WI38 (cell line): ENCODE measurements around the gene DPYD.

ENCODE experiments used
- H3K4me3 ChIP-seq: 2 replicates; pipeline ENCODE4 v1.5.1; 2011; ENCODE audit warnings: low read depth, mild to moderate bottlenecking, control low read depth, low read length
- TF ChIP-seq, protein P1 (sequence below): IDR thresholded peaks from 2 replicates; pipeline ENCODE4 v1.5.1; 2012; ENCODE audit warnings: low read depth, mild to moderate bottlenecking, control low read depth, low read length

DPYD gene

DNA sequence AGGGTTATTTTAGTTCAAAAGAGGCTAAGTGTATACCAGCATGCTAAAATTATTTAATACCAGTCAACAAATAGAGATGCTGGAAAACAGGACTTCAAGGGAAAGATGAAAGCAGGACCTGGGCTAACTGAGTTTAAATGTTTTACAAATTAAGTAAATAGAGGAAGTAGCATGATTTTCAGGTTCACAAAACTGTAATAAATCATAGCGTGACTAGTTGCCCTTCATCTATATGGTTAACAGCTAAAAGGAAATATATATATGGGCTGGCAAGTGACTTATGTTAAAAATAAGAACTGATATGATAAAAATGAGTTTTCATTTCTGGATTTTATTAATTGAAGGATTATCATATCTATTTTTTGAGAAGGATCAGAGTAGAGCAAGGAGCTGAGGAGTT is 25.6 kb downstream of the DPYD start:
- TF ChIP-seq, protein P1, sequence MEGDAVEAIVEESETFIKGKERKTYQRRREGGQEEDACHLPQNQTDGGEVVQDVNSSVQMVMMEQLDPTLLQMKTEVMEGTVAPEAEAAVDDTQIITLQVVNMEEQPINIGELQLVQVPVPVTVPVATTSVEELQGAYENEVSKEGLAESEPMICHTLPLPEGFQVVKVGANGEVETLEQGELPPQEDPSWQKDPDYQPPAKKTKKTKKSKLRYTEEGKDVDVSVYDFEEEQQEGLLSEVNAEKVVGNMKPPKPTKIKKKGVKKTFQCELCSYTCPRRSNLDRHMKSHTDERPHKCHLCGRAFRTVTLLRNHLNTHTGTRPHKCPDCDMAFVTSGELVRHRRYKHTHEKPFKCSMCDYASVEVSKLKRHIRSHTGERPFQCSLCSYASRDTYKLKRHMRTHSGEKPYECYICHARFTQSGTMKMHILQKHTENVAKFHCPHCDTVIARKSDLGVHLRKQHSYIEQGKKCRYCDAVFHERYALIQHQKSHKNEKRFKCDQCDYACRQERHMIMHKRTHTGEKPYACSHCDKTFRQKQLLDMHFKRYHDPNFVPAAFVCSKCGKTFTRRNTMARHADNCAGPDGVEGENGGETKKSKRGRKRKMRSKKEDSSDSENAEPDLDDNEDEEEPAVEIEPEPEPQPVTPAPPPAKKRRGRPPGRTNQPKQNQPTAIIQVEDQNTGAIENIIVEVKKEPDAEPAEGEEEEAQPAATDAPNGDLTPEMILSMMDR: no peak
- no peak overlapping the region for H3K4me3 ChIP-seq

DNA sequence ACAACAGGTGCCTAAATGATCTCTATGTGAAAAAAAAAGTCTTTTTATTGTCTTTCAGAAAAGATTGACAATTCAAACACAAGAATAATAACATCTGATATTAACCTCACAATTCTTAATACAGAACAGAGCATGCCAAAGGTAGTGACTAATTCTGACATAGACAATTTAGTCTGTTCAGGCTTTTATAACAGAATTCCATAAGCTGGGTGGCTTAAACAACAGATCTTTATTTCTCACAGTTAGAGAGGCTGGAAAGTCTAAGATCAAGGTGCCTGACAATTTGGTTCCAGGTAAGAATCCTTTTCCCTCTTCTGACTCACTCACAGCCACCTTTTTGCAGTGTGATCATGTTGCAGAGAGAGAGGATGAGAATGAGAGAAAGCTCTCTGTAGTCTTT is 27.0 kb downstream of the DPYD start:
- H3K4me3 ChIP-seq: no peak overlapping the region
- TF ChIP-seq, protein P1: no peak

DNA sequence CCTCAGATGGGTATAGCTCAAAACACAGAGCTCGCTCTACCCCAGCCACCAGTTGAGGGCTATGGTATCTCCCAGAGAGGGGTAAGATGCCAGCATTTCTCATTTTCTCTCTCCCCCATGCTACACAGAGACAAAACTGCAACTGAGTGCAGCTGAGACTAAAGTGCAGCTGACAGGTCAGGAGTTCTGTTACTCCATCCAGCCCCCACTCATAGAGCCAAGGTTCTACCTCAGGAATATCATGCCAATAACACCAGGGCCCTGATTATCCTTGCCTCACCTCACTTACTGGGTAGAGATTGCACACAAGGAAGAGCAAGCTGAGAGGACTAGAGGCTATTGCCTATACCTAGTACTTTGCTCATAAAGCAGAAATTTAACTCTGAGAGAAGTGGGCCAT is 34.6 kb downstream of the DPYD start:
- H3K4me3 ChIP-seq: no peak overlapping the region
- TF ChIP-seq, protein P1: no peak

DNA sequence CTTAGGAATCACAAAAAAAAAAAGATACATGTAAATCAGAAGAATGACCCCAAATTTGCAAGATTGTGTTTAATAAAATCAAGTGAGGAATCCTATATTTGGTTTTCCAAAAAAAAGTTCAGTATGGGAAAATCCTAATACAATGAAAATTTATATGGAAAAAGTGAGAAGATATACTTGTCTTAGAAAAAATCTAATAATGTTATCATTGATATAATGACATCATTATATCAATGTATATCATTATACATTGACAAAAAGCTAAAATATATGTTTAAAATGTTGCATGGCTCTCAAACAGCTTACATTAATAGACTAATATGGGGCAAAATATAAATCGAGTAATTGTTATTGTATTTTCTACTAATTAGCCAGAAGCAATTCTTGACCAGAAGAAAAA is 37.0 kb downstream of the DPYD start:
- H3K4me3 ChIP-seq: no peak overlapping the region
- TF ChIP-seq, protein P1: no peak

DNA sequence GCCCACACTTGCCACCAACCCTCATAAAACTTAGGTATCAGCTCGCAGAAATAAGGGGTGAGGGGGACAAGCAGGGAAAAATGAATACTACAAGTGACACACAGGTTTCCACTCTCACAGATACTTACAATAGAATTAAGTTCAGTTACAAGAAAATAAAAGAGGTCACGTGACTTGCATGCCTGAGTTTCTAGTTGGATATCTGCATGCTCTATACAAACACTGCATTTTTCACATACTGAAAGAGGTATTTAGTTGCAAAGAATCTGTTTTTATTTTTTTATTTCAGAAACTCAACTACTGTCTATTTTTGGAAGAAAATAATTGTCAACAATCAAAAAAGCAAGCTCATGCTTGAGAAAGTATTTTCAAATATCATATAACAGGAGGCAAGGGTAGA is 43.5 kb downstream of the DPYD start:
- no peak overlapping the region for H3K4me3 ChIP-seq
- TF ChIP-seq, protein P1: no peak

DNA sequence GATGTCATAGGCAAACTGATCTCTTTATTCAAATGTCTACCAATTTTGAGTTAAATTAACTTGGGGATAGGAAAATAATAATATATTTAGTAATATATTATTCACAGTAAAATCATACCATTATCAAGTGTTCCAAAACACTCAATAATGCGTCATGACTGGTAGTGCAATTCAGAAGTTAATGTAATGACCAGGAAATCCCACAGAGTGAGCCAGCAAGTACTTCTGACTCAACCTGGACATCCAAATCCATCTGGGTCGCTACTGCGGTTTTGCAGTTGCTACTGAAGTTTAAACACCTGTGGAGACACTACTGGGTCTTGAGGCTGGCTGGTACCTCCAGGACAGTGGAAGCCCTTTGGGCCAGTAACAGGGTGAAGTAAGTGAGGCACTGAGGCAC is 44.8 kb downstream of the DPYD start:
- TF ChIP-seq, protein P1: no peak
- H3K4me3 ChIP-seq: no peak overlapping the region

DNA sequence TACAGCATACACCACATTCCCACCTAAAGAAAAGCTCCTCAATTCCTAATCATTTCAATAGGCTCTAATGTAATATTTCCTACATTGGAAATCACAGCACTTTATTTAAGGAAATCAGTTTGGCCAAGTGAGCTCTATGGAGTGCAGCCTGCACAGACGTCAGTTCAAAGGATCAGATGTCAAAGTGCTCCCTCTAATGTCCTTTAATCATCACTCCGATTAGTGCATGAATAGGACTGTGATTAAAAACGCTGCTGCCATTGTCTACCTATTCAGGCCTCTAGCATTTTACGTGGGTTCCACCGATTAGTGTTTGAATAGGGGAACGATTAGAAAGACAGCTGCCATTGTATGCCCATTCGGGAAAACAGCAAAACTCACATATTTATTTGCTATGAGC is 50.2 kb downstream of the DPYD start:
- no peak overlapping the region for H3K4me3 ChIP-seq
- TF ChIP-seq, protein P1: no peak
